ENCODE data around the gene RGS3. TPM values are rescaled to one million over a fixed set of nuclear protein-coding genes. Genes with fewer than 3 reads are reported as not detected.

Gene RGS3
- total and polyA plus RNA-seq, 2 experiments from 2014 or later, result 44.5 to 48.6 TPM

- Histone ChIP-seq H3K79me2 (ENCODE audit: insufficient read depth) (no peaks in the 10 kb centered on the region), H3K9ac (no peak overlapping the region), H3K4me3 (no peak overlapping the region), H3K27ac (no peak overlapping the region), H3F3A (ENCODE audit: insufficient read depth) (peaks cover 8% of the 10 kb centered on the region), H3K4me2 (ENCODE audit: unreplicated experiment) (no peak overlapping the region), H3K4me1 (ENCODE audit: insufficient read depth) (peaks cover 12% of the 10 kb centered on the region), H3K36me3 (ENCODE audit: low read depth) (no peaks in the 10 kb centered on the region), H3K27me3 (replicated peaks; ENCODE audit: insufficient read depth) (no peaks in the 10 kb centered on the region), H3K9me3 (ENCODE audit: low read depth) (no peaks in the 10 kb centered on the region), H3K9me2 (ENCODE audit: insufficient read depth) (no peaks in the 10 kb centered on the region), H2AFZ (no peak overlapping the region), H4K20me1 (ENCODE audit: insufficient read depth) (no peaks in the 10 kb centered on the region)
- WGBS, 2 experiments (ENCODE audit: low coverage in 1 of 2, low lambda C conversion rate in 2 of 2, missing lambda C conversion rate in 2 of 2), result 96 to 98% methylated on average over 4 of the region's 4 CpGs
- no peak for TF ChIP-seq EZH2 (IDR thresholded peaks at IDR 0.05; ENCODE audit: insufficient read depth, poor library complexity, severe bottlenecking)
- no peak for TF ChIP-seq EZH2phosphoT487 (IDR thresholded peaks at IDR 0.05; ENCODE audit: insufficient read depth, low read depth)
- no peak for DNase-seq
- in situ Hi-C loops (cut with MboI), result no loop called here
Observed at GRCh38 chr9:113480612-113481011, 17.1 kb downstream of the RGS3 start.

- no peak overlapping the region for H2AFZ ChIP-seq
- no peaks in the 10 kb centered on the region for H3K36me3 ChIP-seq (ENCODE audit: low read depth)
- no peaks in the 10 kb centered on the region for H3K9me3 ChIP-seq (ENCODE audit: low read depth)
- H3K27me3 ChIP-seq (replicated peaks; ENCODE audit: insufficient read depth), result no peaks in the 10 kb centered on the region
- H3K79me2 ChIP-seq (ENCODE audit: insufficient read depth), result no peaks in the 10 kb centered on the region
- H3K4me2 ChIP-seq (ENCODE audit: unreplicated experiment), result no peak overlapping the region
- no peaks in the 10 kb centered on the region for H3K9me2 ChIP-seq (ENCODE audit: insufficient read depth)
- DNase-seq, result no peak
- in situ Hi-C loops (cut with MboI), result no loop called here
- H3K27ac ChIP-seq, result no peak overlapping the region
- no peak overlapping the region for H3K9ac ChIP-seq
- peaks cover 14% of the 10 kb centered on the region for H3K4me1 ChIP-seq (ENCODE audit: insufficient read depth)
- peaks cover 12% of the 10 kb centered on the region for H3F3A ChIP-seq (ENCODE audit: insufficient read depth)
- H4K20me1 ChIP-seq (ENCODE audit: insufficient read depth), result no peaks in the 10 kb centered on the region
- TF ChIP-seq EZH2phosphoT487 (IDR thresholded peaks at IDR 0.05; ENCODE audit: insufficient read depth, low read depth) (no peak), EZH2 (IDR thresholded peaks at IDR 0.05; ENCODE audit: insufficient read depth, poor library complexity, severe bottlenecking) (no peak)
- no peak overlapping the region for H3K4me3 ChIP-seq
- 88 to 90% methylated on average over 7 of the region's 7 CpGs for WGBS, 2 experiments (ENCODE audit: low coverage in 1 of 2, low lambda C conversion rate in 2 of 2, missing lambda C conversion rate in 2 of 2)
Observed at GRCh38 chr9:113481176-113481787, 17.8 kb downstream of the RGS3 start.

- no peak overlapping the region for H3K27ac ChIP-seq
- H3K9me3 ChIP-seq (ENCODE audit: low read depth), result no peaks in the 10 kb centered on the region
- in situ Hi-C loops (cut with MboI), result no loop called here
- WGBS, 2 experiments (ENCODE audit: low coverage in 1 of 2, low lambda C conversion rate in 2 of 2, missing lambda C conversion rate in 2 of 2), result 93 to 94% methylated on average over 10 of the region's 10 CpGs
- H3K4me2 ChIP-seq (ENCODE audit: unreplicated experiment), result no peak overlapping the region
- no peaks in the 10 kb centered on the region for H3K9me2 ChIP-seq (ENCODE audit: insufficient read depth)
- DNase-seq, result no peak
- H3K27me3 ChIP-seq (replicated peaks; ENCODE audit: insufficient read depth), result no peaks in the 10 kb centered on the region
- no peak overlapping the region for H3K9ac ChIP-seq
- no peaks in the 10 kb centered on the region for H4K20me1 ChIP-seq (ENCODE audit: insufficient read depth)
- H2AFZ ChIP-seq, result no peak overlapping the region
- no peaks in the 10 kb centered on the region for H3K79me2 ChIP-seq (ENCODE audit: insufficient read depth)
- no peaks in the 10 kb centered on the region for H3K36me3 ChIP-seq (ENCODE audit: low read depth)
- peaks cover 14% of the 10 kb centered on the region for H3K4me1 ChIP-seq (ENCODE audit: insufficient read depth)
- TF ChIP-seq EZH2 (IDR thresholded peaks at IDR 0.05; ENCODE audit: insufficient read depth, poor library complexity, severe bottlenecking) (no peak), EZH2phosphoT487 (IDR thresholded peaks at IDR 0.05; ENCODE audit: insufficient read depth, low read depth) (no peak)
- H3K4me3 ChIP-seq, result no peak overlapping the region
- H3F3A ChIP-seq (ENCODE audit: insufficient read depth), result peaks cover 12% of the 10 kb centered on the region
Observed at GRCh38 chr9:113482341-113482740, 18.8 kb downstream of the RGS3 start.

- peaks cover 12% of the 10 kb centered on the region for H3F3A ChIP-seq (ENCODE audit: insufficient read depth)
Observed at GRCh38 chr9:113482991-113483675, 19.6 kb downstream of the RGS3 start.

More at GRCh38 chr9:113482991-113483675, 19.6 kb downstream of the RGS3 start:
- Histone ChIP-seq H3K27ac (no peak overlapping the region), H3K4me3 (no peak overlapping the region), H3K9me3 (ENCODE audit: low read depth) (no peaks in the 10 kb centered on the region), H3K9me2 (ENCODE audit: insufficient read depth) (no peaks in the 10 kb centered on the region), H3K27me3 (replicated peaks; ENCODE audit: insufficient read depth) (no peaks in the 10 kb centered on the region), H3K4me1 (ENCODE audit: insufficient read depth) (peaks cover 14% of the 10 kb centered on the region), H3K79me2 (ENCODE audit: insufficient read depth) (no peaks in the 10 kb centered on the region), H2AFZ (no peak overlapping the region), H3K9ac (no peak overlapping the region), H3K4me2 (ENCODE audit: unreplicated experiment) (no peak overlapping the region), H3K36me3 (ENCODE audit: low read depth) (no peaks in the 10 kb centered on the region), H4K20me1 (ENCODE audit: insufficient read depth) (no peaks in the 10 kb centered on the region)
- WGBS, 2 experiments (ENCODE audit: low coverage in 1 of 2, low lambda C conversion rate in 2 of 2, missing lambda C conversion rate in 2 of 2), result 77 to 84% methylated on average over 6 of the region's 6 CpGs
- in situ Hi-C loops (cut with MboI), result no loop called here
- TF ChIP-seq EZH2phosphoT487 (IDR thresholded peaks at IDR 0.05; ENCODE audit: insufficient read depth, low read depth), result no peak
- no peak for TF ChIP-seq EZH2 (IDR thresholded peaks at IDR 0.05; ENCODE audit: insufficient read depth, poor library complexity, severe bottlenecking)
- no peak for DNase-seq

Measured in GM23248 (cell line).